K562 (cell line): ENCODE data around the gene NOLC1. TPM values are rescaled to one million over a fixed set of nuclear protein-coding genes. Genes with fewer than 3 reads are reported as not detected.

Experiments used
- ARID4B ChIP-seq: sonication (generic); formaldehyde crosslinking; IDR thresholded peaks from 2 replicates; pipeline ENCODE4 v1.8.0; 2022; ENCODE audit warnings: mild to moderate bottlenecking, missing genetic modification reagents
- CEBPB ChIP-seq: fragments of 450-650 bp; IDR thresholded peaks from 2 replicates; pipeline ENCODE4 v1.6.1; 2016; ENCODE audit warnings: missing genetic modification characterization, missing compliant biosample characterization
- CTCFL ChIP-seq: IDR thresholded peaks from 2 replicates; pipeline ENCODE4 v1.6.1; 2011; ENCODE audit warnings: borderline replicate concordance, low read depth, mild to moderate bottlenecking, moderate library complexity, low read length; ENCODE audit not compliant: insufficient read depth, poor library complexity, severe bottlenecking
- E2F6 ChIP-seq, 2 experiments: IDR thresholded peaks; 2 replicates each; pipeline ENCODE4 v1.6.1; 2011; ENCODE audit warnings: borderline replicate concordance in 1 of 2, control low read depth in 1 of 2, low read depth in 1 of 2, low read length in 1 of 2, mild to moderate bottlenecking in 1 of 2, mixed read lengths in 1 of 2, moderate library complexity in 1 of 2; ENCODE audit not compliant: insufficient read depth in 1 of 2, insufficient read length in 1 of 2, poor library complexity in 1 of 2, severe bottlenecking in 1 of 2; ENCODE audit errors: extremely low read depth in 1 of 2
- GATAD2A ChIP-seq: fragments of 450-650 bp; IDR thresholded peaks from 2 replicates; pipeline ENCODE4 v1.6.1; 2017
- HNRNPK ChIP-seq: fragments of 200-400 bp; formaldehyde crosslinking; IDR thresholded peaks from one replicate; pipeline ENCODE4 v1.6.1; 2018; ENCODE audit warnings: mild to moderate bottlenecking, low read depth, low read length; ENCODE audit not compliant: poor library complexity, severe bottlenecking
- MAFF ChIP-seq: IDR thresholded peaks from 2 replicates; pipeline ENCODE4 v1.6.1; 2012; ENCODE audit warnings: low read length, improper control_type of control experiment
- MED1 ChIP-seq: sonication (generic); formaldehyde crosslinking; IDR thresholded peaks from 2 replicates; pipeline ENCODE4 v1.8.1; 2023; ENCODE audit warnings: missing genetic modification reagents, borderline replicate concordance
- RAD21 ChIP-seq, 2 experiments: fragments of 250-450 bp in 1 of 2; fragments of 450-650 bp in 1 of 2; sonication (Bioruptor Pico) in 1 of 2; formaldehyde crosslinking in 1 of 2; IDR thresholded peaks in 1 of 2; conservative IDR thresholded peaks in 1 of 2; 2 replicates each; pipeline versions ENCODE4 v1.4.0 to v1.8.0; 2020 to 2022; ENCODE audit warnings: mild to moderate bottlenecking in 2 of 2, moderate library complexity in 1 of 2
- RB1 ChIP-seq: fragments of 450-650 bp; IDR thresholded peaks from 2 replicates; pipeline ENCODE4 v1.6.1; 2017; ENCODE audit warnings: low read depth, mild to moderate bottlenecking
- SMAD3 ChIP-seq: fragments of 450-650 bp; formaldehyde crosslinking; conservative IDR thresholded peaks from 2 replicates; pipeline ENCODE4 v1.4.0; 2020; ENCODE audit warnings: mild to moderate bottlenecking
- TSHZ1 ChIP-seq: fragments of 250-450 bp; sonication (Bioruptor Pico); IDR thresholded peaks from 2 replicates; pipeline ENCODE4 v1.4.0; 2020; ENCODE audit warnings: mild to moderate bottlenecking, moderate library complexity
- ZEB2 ChIP-seq: fragments of 450-650 bp; IDR thresholded peaks from 2 replicates; pipeline ENCODE4 v1.6.1; 2016
- ZNF175 ChIP-seq: fragments of 200-800 bp; sonication (Bioruptor generic); IDR thresholded peaks from 2 replicates; pipeline ENCODE4 v1.6.1; 2016; ENCODE audit warnings: low read depth, mild to moderate bottlenecking, missing genetic modification characterization, missing compliant biosample characterization
- ZNF232 ChIP-seq: sonication (generic); formaldehyde crosslinking; IDR thresholded peaks from 2 replicates; pipeline ENCODE4 v1.8.0; 2022; ENCODE audit warnings: mild to moderate bottlenecking, missing genetic modification reagents
- polyA plus RNA-seq, 8 experiments: library from polyadenylated mRNA; depleted of rRNA in 4 of 8; stranded (reverse) in 5 of 8; unstranded in 3 of 8; fragments of >200 nt; fragmentation: Nextera tagmentation in 2 of 8; fragmentation: Illumina TruSeq in 1 of 8; extraction: Ambion mirVana in 2 of 8; extraction: Trizol in 1 of 8; gene quantifications; 2 replicates each; pipeline versions ENCODE4 v1.2.1 to v1.2.3, GENCODE V29; 2011 to 2014; ENCODE audit warnings: inconsistent platforms in 1 of 8, missing spikeins in 1 of 8
- total RNA-seq, 7 experiments: library from RNA; depleted of rRNA in 6 of 7; stranded (reverse); fragments of >200 nt in 6 of 7; fragmentation: Illumina TruSeq in 2 of 7; extraction: Trizol in 2 of 7; gene quantifications; 2 replicates each; pipeline versions ENCODE4 v1.2.1 to v1.2.3, GENCODE V29; 2011 to 2021; ENCODE audit warnings: low replicate concordance in 1 of 7

Gene NOLC1
- total and polyA plus RNA-seq, 9 of the 15 experiments (the other 6 are each of a cell fraction or from before 2014, with no cell fraction given), result 102 to 310 (median 165) TPM

- no peak for TF ChIP-seq TSHZ1 (CRISPR knock-in tag)
- TF ChIP-seq SMAD3 (CRISPR knock-in tag), result no peak
- peak; percentile 19 to 35 for TF ChIP-seq E2F6 (IDR thresholded peaks at IDR 0.05; ENCODE audit: borderline replicate concordance in 1 of 2, extremely low read depth in 1 of 2, insufficient read depth in 1 of 2, insufficient read length in 1 of 2, low read depth in 1 of 2, low read length in 1 of 2, poor library complexity in 1 of 2, severe bottlenecking in 1 of 2)
- no peak for TF ChIP-seq ZNF175 (CRISPR knock-in tag)
- no peak for TF ChIP-seq RB1
- no peak for TF ChIP-seq ZEB2
- peak in 1 of 2 experiments; percentile 28; a peak in 2 of 4 replicates for TF ChIP-seq RAD21 (CRISPR knock-in tag; conservative IDR thresholded peaks at IDR 0.05 in 1 of 2, IDR thresholded peaks at IDR 0.05 in 1 of 2)
- no peak for TF ChIP-seq ZNF232 (CRISPR knock-in tag)
- no peak for TF ChIP-seq CEBPB (tag)
- no peak for TF ChIP-seq ARID4B (CRISPR knock-in tag)
- no peak for TF ChIP-seq GATAD2A
- TF ChIP-seq MED1 (CRISPR knock-in tag), result no peak
- TF ChIP-seq HNRNPK, result no peak
- TF ChIP-seq CTCFL, result no peak
- TF ChIP-seq MAFF, result no peak
Observed at GRCh38 chr10:102117391-102118159, 34.6 kb upstream of the NOLC1 start (continued).
